Endothelial cell (in vitro differentiated cells): Measurements from ENCODE around the gene CCS. TPM values are rescaled to one million over a fixed set of nuclear protein-coding genes. Genes with fewer than 3 reads are reported as not detected.
A peak's percentile ranks its signal among the peaks of the same experiment; 100 is the strongest.

ENCODE experiments used
- DNase-seq: peaks from one replicate; pipeline ENCODE4 v3.0.0; 2021; ENCODE audit warnings: low spot score
- H3K27ac Mint-ChIP-seq: one replicate; pipeline ENCODE4 v1.8.0; 2021; ENCODE audit warnings: mixed read lengths, inconsistent platforms; ENCODE audit not compliant: unreplicated experiment
- H3K27me3 Mint-ChIP-seq: one replicate; pipeline ENCODE4 v1.8.0; 2021; ENCODE audit warnings: mild to moderate bottlenecking, moderate library complexity, mixed read lengths, inconsistent platforms; ENCODE audit not compliant: unreplicated experiment
- H3K36me3 Mint-ChIP-seq: one replicate; pipeline ENCODE4 v1.8.0; 2021; ENCODE audit warnings: mild to moderate bottlenecking, low read depth, mixed read lengths, inconsistent platforms; ENCODE audit not compliant: unreplicated experiment
- H3K4me1 Mint-ChIP-seq: one replicate; pipeline ENCODE4 v1.8.0; 2021; ENCODE audit warnings: mild to moderate bottlenecking, mixed read lengths, inconsistent platforms; ENCODE audit not compliant: unreplicated experiment
- H3K4me3 Mint-ChIP-seq: one replicate; pipeline ENCODE4 v1.8.0; 2021; ENCODE audit warnings: mild to moderate bottlenecking, mixed read lengths, inconsistent platforms; ENCODE audit not compliant: unreplicated experiment
- H3K9me3 Mint-ChIP-seq: one replicate; pipeline ENCODE4 v1.8.0; 2021; ENCODE audit warnings: mixed read lengths, inconsistent platforms; ENCODE audit not compliant: unreplicated experiment
- total RNA-seq: library from RNA; stranded (reverse); fragmentation: NEBNext Ultra II Directional; extraction: Animal tissue kit (Norgen Biotek cat#: 25700); gene quantifications from one replicate; pipeline ENCODE4 v1.2.1, GENCODE V29; 2021; ENCODE audit not compliant: unreplicated experiment
- TF ChIP-seq, protein P1 (sequence below): fragments of 200-600 bp; sonication (generic); IDR thresholded peaks from one replicate; pipeline ENCODE4 v1.5.0; 2021; ENCODE audit warnings: antibody characterized with exemption; ENCODE audit not compliant: unreplicated experiment

CCS gene
- total RNA-seq, 1 donor from 2014 or later: 51.2 TPM

GRCh38 chr11:66607126-66607834, 14.3 kb downstream of the CCS start:
- Mint-ChIP-seq H3K4me1 (peaks cover 10% of the 10 kb centered on the region), H3K4me3 (no peak overlapping the region), H3K27ac (no peak overlapping the region), H3K27me3 (peaks cover 4% of the 10 kb centered on the region), H3K9me3 (no peaks in the 10 kb centered on the region), H3K36me3 (peaks cover 15% of the 10 kb centered on the region)
- DNase-seq: no peak
- TF ChIP-seq, protein P1, sequence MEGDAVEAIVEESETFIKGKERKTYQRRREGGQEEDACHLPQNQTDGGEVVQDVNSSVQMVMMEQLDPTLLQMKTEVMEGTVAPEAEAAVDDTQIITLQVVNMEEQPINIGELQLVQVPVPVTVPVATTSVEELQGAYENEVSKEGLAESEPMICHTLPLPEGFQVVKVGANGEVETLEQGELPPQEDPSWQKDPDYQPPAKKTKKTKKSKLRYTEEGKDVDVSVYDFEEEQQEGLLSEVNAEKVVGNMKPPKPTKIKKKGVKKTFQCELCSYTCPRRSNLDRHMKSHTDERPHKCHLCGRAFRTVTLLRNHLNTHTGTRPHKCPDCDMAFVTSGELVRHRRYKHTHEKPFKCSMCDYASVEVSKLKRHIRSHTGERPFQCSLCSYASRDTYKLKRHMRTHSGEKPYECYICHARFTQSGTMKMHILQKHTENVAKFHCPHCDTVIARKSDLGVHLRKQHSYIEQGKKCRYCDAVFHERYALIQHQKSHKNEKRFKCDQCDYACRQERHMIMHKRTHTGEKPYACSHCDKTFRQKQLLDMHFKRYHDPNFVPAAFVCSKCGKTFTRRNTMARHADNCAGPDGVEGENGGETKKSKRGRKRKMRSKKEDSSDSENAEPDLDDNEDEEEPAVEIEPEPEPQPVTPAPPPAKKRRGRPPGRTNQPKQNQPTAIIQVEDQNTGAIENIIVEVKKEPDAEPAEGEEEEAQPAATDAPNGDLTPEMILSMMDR: no peak

GRCh38 chr11:66609721-66610617, 17.0 kb downstream of the CCS start:
- TF ChIP-seq, protein P1: no peak
- Mint-ChIP-seq H3K36me3 (peaks cover 6% of the 10 kb centered on the region), H3K4me3 (peak overlapping the region; percentile 52), H3K27ac (no peak overlapping the region), H3K4me1 (peaks cover 1% of the 10 kb centered on the region), H3K9me3 (no peaks in the 10 kb centered on the region), H3K27me3 (no peaks in the 10 kb centered on the region)
- DNase-seq: no peak

DNA sequence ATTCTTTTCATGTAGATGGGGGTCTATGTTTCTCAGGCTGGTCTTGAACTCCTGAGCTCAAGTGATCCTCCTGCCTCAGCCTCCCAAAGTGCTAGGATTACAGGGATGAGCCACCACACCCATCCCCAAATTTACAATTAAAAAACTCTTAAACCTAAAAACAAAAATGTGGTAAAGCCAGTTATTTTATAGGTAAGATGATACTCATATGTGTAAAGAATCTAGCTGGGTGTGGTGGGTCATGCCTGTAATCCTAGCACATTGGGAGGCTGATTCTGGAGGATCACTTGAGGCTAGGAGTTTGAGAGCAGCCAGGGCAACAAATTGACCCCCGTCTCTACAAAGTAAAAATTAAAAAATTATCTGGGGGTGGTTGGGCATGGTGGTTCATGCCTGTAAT, 19.5 kb downstream of the CCS start:
- Mint-ChIP-seq H3K27me3 (peaks cover 6% of the 10 kb centered on the region), H3K4me3 (no peak overlapping the region), H3K36me3 (peaks cover 1% of the 10 kb centered on the region), H3K4me1 (peaks cover 6% of the 10 kb centered on the region), H3K9me3 (no peaks in the 10 kb centered on the region), H3K27ac (no peak overlapping the region)
- no peak for DNase-seq
- TF ChIP-seq, protein P1: no peak

DNA sequence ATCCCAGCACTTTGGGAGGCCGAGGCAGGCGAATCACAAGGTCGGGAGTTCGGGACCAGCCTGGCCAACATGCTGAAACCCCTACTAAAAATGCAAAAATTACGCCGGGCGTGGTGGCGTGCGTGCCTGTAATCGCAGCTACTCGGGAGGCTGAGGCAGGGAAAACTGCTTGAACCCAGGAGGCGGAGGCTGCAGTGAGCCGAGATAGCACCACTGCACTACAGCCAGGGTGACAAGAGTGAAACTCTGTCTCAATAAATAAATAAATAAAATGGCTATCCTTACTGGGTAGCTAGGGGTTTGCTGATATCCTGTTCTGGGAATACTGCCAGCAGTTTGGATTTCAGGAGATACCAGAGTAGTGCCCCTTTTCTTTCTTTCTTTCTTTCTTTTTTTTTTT, 21.1 kb downstream of the CCS start:
- H3K27ac Mint-ChIP-seq: no peak overlapping the region
- H3K9me3 Mint-ChIP-seq: no peaks in the 10 kb centered on the region
- DNase-seq: no peak
- H3K27me3 Mint-ChIP-seq: peaks cover 18% of the 10 kb centered on the region
- H3K4me3 Mint-ChIP-seq: no peak overlapping the region
- peaks cover 22% of the 10 kb centered on the region for H3K4me1 Mint-ChIP-seq
- TF ChIP-seq, protein P1: no peak
- H3K36me3 Mint-ChIP-seq: peaks cover 13% of the 10 kb centered on the region
